Measurements from ENCODE around the gene RASGRF1. TPM values are rescaled to one million over a fixed set of nuclear protein-coding genes. Genes with fewer than 3 reads are reported as not detected.

Gene RASGRF1
- total RNA-seq, 4 donors from 2014 or later: not detected

DNA sequence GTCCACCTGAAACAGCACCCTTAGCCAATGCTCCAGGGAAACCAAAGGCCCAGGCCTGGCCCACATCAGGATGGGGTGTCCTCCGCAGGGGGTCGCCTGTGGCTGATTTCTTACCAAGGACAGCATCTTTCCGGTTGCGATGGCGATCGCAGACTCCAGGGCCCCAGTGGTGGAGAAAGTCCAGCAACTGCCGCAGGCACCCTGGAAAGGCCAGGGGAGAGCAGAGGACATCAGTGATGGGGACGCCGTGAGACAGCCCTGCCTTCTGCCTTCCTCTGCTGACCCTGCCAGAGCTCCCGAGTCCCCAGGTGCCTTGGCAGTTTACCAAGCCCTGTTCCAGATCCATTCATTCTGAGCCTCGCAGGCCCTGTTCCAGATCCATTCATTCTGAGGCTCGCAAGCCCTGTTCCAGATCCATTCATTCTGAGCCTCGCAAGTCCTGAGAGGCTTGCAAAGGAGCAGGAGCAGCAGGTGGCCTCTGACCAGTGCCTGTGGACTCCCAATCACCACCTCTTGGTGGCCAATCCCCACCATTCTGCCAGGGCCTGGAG is 158.2 kb downstream of the RASGRF1 start:
- TF ChIP-seq POLR2A (IDR thresholded peaks at IDR 0.05): no peak
- TF ChIP-seq, protein P1, sequence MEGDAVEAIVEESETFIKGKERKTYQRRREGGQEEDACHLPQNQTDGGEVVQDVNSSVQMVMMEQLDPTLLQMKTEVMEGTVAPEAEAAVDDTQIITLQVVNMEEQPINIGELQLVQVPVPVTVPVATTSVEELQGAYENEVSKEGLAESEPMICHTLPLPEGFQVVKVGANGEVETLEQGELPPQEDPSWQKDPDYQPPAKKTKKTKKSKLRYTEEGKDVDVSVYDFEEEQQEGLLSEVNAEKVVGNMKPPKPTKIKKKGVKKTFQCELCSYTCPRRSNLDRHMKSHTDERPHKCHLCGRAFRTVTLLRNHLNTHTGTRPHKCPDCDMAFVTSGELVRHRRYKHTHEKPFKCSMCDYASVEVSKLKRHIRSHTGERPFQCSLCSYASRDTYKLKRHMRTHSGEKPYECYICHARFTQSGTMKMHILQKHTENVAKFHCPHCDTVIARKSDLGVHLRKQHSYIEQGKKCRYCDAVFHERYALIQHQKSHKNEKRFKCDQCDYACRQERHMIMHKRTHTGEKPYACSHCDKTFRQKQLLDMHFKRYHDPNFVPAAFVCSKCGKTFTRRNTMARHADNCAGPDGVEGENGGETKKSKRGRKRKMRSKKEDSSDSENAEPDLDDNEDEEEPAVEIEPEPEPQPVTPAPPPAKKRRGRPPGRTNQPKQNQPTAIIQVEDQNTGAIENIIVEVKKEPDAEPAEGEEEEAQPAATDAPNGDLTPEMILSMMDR (IDR thresholded peaks at IDR 0.05 in 4 of 5, conservative IDR thresholded peaks at IDR 0.05 in 1 of 5): no peak
- Histone ChIP-seq H3K27ac (no peak overlapping the region), H3K36me3 (no peaks in the 10 kb centered on the region), H3K4me3 (no peak overlapping the region), H3K27me3 (no peaks in the 10 kb centered on the region), H3K4me1 (peaks cover 12 to 17% of the 10 kb centered on the region in 2 donors), H3K9me3 (no peaks in the 10 kb centered on the region)
- ATAC-seq: no peak
- in situ Hi-C loops (cut with MboI; ENCODE audit: low sequenced_read_pairs in 4 of 4): no loop called here
- intact Hi-C loops (cut with DNase I; ENCODE audit: low total_unique reads): no loop called here
- no peak for DNase-seq

GRCh38 chr15:78931439-78932257 is 158.9 kb downstream of the RASGRF1 start:
- Histone ChIP-seq H3K4me3 (no peak overlapping the region), H3K4me1 (peaks cover 12 to 14% of the 10 kb centered on the region in 2 donors), H3K9me3 (no peaks in the 10 kb centered on the region), H3K36me3 (no peaks in the 10 kb centered on the region), H3K27ac (peak overlapping the region; percentile 37 to 81 (median 60)), H3K27me3 (no peaks in the 10 kb centered on the region)
- in situ Hi-C loops (cut with MboI; ENCODE audit: low sequenced_read_pairs in 4 of 4) (no loop called here), intact Hi-C loops (cut with DNase I; ENCODE audit: low total_unique reads) (no loop called here)
- DNase-seq (peak in 1 of 2 donors; percentile 45), ATAC-seq (peak; percentile 47 to 62)
- no peak for TF ChIP-seq POLR2A (IDR thresholded peaks at IDR 0.05)
- TF ChIP-seq, protein P1 (IDR thresholded peaks at IDR 0.05 in 4 of 5, conservative IDR thresholded peaks at IDR 0.05 in 1 of 5): no peak

GRCh38 chr15:78930577-78931388 is 159.8 kb downstream of the RASGRF1 start:
- peak; percentile 68 to 73 for DNase-seq
- in situ Hi-C loops (cut with MboI; ENCODE audit: low sequenced_read_pairs in 4 of 4) (no loop called here), intact Hi-C loops (cut with DNase I; ENCODE audit: low total_unique reads) (no loop called here)
- H3K4me3 ChIP-seq: no peak overlapping the region
- peaks cover 12% of the 10 kb centered on the region in 2 donors for H3K4me1 ChIP-seq
- peaks cover 0 to 2% of the 10 kb centered on the region in 2 donors for H3K36me3 ChIP-seq
- ATAC-seq: peak; percentile 79 to 80
- no peaks in the 10 kb centered on the region for H3K27me3 ChIP-seq
- no peak for TF ChIP-seq POLR2A (IDR thresholded peaks at IDR 0.05)
- TF ChIP-seq, protein P1 (IDR thresholded peaks at IDR 0.05 in 4 of 5, conservative IDR thresholded peaks at IDR 0.05 in 1 of 5): no peak
- peak overlapping the region; percentile 37 to 81 (median 60) for H3K27ac ChIP-seq
- no peaks in the 10 kb centered on the region for H3K9me3 ChIP-seq

- H3K9me3 ChIP-seq: no peaks in the 10 kb centered on the region
- H3K27ac ChIP-seq: no peak overlapping the region
- in situ Hi-C loops (cut with MboI; ENCODE audit: low sequenced_read_pairs in 4 of 4) (no loop called here), intact Hi-C loops (cut with DNase I; ENCODE audit: low total_unique reads) (no loop called here)
- TF ChIP-seq, protein P1 (IDR thresholded peaks at IDR 0.05 in 4 of 5, conservative IDR thresholded peaks at IDR 0.05 in 1 of 5): no peak
- no peak for TF ChIP-seq POLR2A (IDR thresholded peaks at IDR 0.05)
- H3K4me3 ChIP-seq: no peak overlapping the region
- H3K4me1 ChIP-seq: peaks cover 12% of the 10 kb centered on the region in 2 donors
- DNase-seq (no peak), ATAC-seq (no peak)
- no peaks in the 10 kb centered on the region for H3K27me3 ChIP-seq
- peaks cover 0 to 13% of the 10 kb centered on the region in 2 donors for H3K36me3 ChIP-seq
Measured at GRCh38 chr15:78929536-78930264, 160.9 kb downstream of the RASGRF1 start.
